AG04450 (cell line): ENCODE data around the gene TUBGCP2. TPM values are rescaled to one million over a fixed set of nuclear protein-coding genes. Genes with fewer than 3 reads are reported as not detected.

Experiments used
- CTCF ChIA-PET: fragments of 300-600, 350-600 bp; formaldehyde crosslinking; extraction: SDS; loops from one replicate; lab custom pipeline; 2022; ENCODE audit warnings: antibody characterized with exemption, inconsistent platforms; lab: Charles Lee
- POLR2A ChIA-PET: fragments of 350-600 bp; formaldehyde crosslinking; extraction: SDS; loops from one replicate; lab custom pipeline; 2021; ENCODE audit warnings: antibody characterized with exemption, inconsistent platforms; lab: Yijun Ruan, JAX
- DNase-seq: peaks from one replicate; pipeline ENCODE4 v3.0.0-alpha.2; 2011; ENCODE audit warnings: low read depth, low spot score
- H3K27ac ChIP-seq: one replicate; pipeline ENCODE4 v1.5.1; 2012; ENCODE audit warnings: low read depth, low read length, control low read depth
- H3K27me3 ChIP-seq: one replicate; pipeline ENCODE4 v1.6.0; 2012; ENCODE audit warnings: low read length; ENCODE audit not compliant: control insufficient read depth, insufficient read depth
- H3K4me3 ChIP-seq: 2 replicates; pipeline ENCODE4 v1.5.1; 2011; ENCODE audit warnings: mild to moderate bottlenecking, low read depth, low read length, control low read depth
- H3K9me3 ChIP-seq: 2 replicates; pipeline ENCODE4 v1.5.1; 2012; ENCODE audit warnings: low read length; ENCODE audit not compliant: control insufficient read depth, insufficient read depth
- polyA plus RNA-seq: library from polyadenylated mRNA; depleted of rRNA; stranded (reverse); fragments of >200 nt; gene quantifications from 2 replicates; pipeline ENCODE4 v1.2.3, GENCODE V29; 2011
- TF ChIP-seq, protein P1 (sequence below): IDR thresholded peaks from 2 replicates; pipeline ENCODE4 v1.5.1; 2011; ENCODE audit warnings: low read depth, low read length, control low read depth, inconsistent platforms

TUBGCP2 gene
- polyA plus RNA-seq, 1 experiment: 40.0 TPM

DNA sequence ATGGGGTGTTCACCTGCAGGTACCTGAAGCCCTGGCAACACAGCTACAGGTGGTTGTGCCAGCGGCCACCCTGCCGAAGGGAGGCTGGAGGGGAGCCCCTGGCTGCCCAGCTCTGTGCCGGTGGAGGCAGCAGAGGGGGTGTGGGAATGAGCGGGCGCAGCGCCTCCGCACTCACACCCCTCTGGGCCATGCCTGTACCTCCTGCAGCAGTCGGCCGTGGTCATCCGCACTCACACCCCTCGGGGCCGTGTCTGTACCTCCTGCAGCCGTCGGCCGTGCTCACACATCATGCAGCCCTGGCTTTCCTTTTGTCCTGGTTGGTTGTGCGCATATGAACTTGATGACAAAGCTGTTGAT, 1.7 kb upstream of the TUBGCP2 start:
- ChIA-PET CTCF (interaction anchor here (1.2 kb wide), 1 partner anchor 19 kb away, joined by 5 read pairs; no protein-coding TSS in a partner anchor), POLR2A (no interaction called here)
- Histone ChIP-seq H3K9me3 (peaks cover 7% of the 10 kb centered on the region; the same call in 1 of the 2 replicates), H3K27ac (no peak overlapping the region), H3K27me3 (no peaks in the 10 kb centered on the region), H3K4me3 (no peak overlapping the region)
- DNase-seq: no peak
- TF ChIP-seq, protein P1, sequence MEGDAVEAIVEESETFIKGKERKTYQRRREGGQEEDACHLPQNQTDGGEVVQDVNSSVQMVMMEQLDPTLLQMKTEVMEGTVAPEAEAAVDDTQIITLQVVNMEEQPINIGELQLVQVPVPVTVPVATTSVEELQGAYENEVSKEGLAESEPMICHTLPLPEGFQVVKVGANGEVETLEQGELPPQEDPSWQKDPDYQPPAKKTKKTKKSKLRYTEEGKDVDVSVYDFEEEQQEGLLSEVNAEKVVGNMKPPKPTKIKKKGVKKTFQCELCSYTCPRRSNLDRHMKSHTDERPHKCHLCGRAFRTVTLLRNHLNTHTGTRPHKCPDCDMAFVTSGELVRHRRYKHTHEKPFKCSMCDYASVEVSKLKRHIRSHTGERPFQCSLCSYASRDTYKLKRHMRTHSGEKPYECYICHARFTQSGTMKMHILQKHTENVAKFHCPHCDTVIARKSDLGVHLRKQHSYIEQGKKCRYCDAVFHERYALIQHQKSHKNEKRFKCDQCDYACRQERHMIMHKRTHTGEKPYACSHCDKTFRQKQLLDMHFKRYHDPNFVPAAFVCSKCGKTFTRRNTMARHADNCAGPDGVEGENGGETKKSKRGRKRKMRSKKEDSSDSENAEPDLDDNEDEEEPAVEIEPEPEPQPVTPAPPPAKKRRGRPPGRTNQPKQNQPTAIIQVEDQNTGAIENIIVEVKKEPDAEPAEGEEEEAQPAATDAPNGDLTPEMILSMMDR: no peak

DNA sequence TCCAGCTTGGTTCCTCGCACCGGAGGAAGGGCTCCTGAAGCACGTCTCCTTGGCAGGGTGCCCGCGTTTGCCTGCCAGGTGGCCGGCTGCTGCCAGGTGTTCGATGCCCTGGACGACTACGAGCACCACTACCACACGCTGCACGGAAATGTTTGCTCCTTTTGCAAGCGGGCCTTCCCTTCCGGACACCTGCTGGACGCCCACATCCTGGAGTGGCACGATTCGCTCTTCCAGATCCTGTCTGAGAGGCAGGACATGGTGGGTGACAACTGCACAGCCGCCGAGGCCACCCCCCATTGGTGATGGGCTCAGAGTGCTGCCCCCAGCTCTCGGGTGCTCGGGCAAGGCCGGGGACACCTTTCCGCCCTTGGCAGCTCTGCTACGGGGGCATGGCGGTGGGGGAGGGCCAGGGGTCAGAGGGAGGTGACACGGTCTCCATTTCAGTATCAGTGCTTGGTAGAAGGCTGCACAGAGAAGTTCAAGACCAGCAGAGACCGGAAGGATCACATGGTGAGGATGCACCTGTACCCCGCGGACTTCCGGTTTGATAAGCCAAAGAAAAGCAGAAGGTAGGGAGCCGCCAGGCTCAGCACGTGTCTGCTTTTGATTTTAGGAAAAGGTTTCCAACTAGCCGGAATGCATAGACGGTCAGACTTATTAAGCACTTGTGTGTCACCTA, 1.2 kb upstream of the TUBGCP2 start:
- Histone ChIP-seq H3K27ac (no peak overlapping the region), H3K9me3 (peaks cover 7% of the 10 kb centered on the region; the same call in 1 of the 2 replicates), H3K27me3 (no peaks in the 10 kb centered on the region), H3K4me3 (no peak overlapping the region)
- ChIA-PET CTCF (interaction anchor here (1.2 kb wide), 1 partner anchor 20 kb away, joined by 5 read pairs; no protein-coding TSS in a partner anchor), POLR2A (no interaction called here)
- TF ChIP-seq, protein P1: no peak
- no peak for DNase-seq

DNA sequence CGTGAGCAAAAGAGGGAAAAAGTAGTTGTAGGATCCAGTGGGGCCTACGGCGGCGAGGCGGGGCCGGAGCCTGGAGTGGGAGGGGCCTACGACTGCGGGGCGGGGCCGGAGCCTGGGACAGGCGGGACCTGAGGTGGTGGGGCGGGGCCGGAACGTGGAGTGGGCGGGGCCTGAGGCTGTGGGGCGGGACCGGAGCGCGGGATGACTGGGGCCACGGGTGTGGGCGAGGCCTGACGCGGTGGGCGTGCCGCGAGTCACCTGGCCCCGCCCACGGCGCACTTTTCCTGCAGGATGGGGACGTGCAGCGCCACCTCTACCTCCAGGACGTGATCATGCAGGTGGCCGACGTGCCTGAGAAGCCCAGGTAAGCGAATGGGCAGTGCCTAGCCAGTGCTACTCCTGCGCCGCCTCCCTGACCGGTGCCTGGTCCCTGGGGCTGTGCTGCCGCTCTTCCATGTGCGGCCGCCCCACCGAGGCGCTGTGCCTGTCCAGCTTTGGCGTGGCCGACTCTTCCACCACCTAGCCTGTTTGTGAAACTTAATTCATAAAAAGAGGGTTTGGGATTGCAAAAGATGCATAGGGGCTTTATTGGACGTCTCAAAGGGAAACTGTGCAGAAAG, 538 bp upstream of the TUBGCP2 start:
- no peaks in the 10 kb centered on the region for H3K27me3 ChIP-seq
- peak overlapping the region; percentile 70 for H3K27ac ChIP-seq
- CTCF ChIA-PET: no interaction called here
- H3K4me3 ChIP-seq: peak overlapping the region; percentile 82
- peaks cover 7% of the 10 kb centered on the region; the same call in 1 of the 2 replicates for H3K9me3 ChIP-seq
- TF ChIP-seq, protein P1: no peak
- POLR2A ChIA-PET: no interaction called here
- peak; percentile 68 for DNase-seq

DNA sequence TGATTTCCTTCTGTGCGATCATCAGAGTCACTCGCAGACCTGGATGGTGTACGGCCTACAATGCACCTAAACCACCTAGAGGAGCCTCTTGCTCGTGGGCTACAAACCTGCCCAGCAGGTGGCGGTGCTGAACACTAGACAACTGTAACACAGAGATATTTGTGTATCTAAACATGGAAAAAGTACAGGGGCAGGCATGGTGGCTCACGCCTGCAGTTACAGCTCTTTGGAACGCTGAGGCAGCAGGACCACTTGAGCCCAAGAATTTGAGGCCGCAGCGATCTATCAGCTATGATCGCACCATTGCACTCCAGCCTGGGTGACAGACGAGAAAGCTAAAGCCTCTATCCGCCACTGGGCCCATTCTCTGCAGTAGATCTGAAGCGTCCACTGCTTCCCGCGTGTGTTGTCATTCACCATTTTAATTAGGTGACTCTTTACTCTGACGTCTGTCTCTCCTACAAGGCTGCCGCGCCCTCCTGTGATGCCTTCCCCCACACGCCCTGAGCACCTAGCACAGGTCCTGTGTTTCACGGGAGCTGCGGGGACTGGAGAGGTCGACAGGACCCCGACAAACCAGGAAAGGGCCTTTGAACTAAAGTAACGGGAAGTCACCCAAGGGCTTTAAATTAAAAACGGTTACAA, 774 bp downstream of the TUBGCP2 start:
- ChIA-PET POLR2A (interaction anchor here (0.6 to 1.6 kb wide), 2 partner anchors 15 to 858 kb away, joined by 3 read pairs; no protein-coding TSS in a partner anchor), CTCF (interaction anchor here (0.6 to 1.9 kb wide), 5 partner anchors 9 to 402 kb away, joined by 4 to 15 read pairs (median 7); no protein-coding TSS in a partner anchor)
- no peak for DNase-seq
- Histone ChIP-seq H3K27ac (peak overlapping the region; percentile 70), H3K27me3 (no peaks in the 10 kb centered on the region), H3K4me3 (peak overlapping the region; percentile 82), H3K9me3 (peaks cover 7% of the 10 kb centered on the region; the same call in 1 of the 2 replicates)
- TF ChIP-seq, protein P1: peak; percentile 81
